ENCODE results near the gene WDR75.

- no peak for TF ChIP-seq FOXM1 (IDR thresholded peaks at IDR 0.05; ENCODE audit: borderline replicate concordance)
- no peak for TF ChIP-seq HDGF (IDR thresholded peaks at IDR 0.05; ENCODE audit: borderline replicate concordance)
- no peak for TF ChIP-seq TARDBP (IDR thresholded peaks at IDR 0.05)
- TF ChIP-seq SUZ12 (IDR thresholded peaks at IDR 0.05): no peak
- TF ChIP-seq, protein P1, sequence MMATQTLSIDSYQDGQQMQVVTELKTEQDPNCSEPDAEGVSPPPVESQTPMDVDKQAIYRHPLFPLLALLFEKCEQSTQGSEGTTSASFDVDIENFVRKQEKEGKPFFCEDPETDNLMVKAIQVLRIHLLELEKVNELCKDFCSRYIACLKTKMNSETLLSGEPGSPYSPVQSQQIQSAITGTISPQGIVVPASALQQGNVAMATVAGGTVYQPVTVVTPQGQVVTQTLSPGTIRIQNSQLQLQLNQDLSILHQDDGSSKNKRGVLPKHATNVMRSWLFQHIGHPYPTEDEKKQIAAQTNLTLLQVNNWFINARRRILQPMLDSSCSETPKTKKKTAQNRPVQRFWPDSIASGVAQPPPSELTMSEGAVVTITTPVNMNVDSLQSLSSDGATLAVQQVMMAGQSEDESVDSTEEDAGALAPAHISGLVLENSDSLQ (IDR thresholded peaks at IDR 0.05): no peak
- TF ChIP-seq LEF1 (IDR thresholded peaks at IDR 0.05; ENCODE audit: borderline replicate concordance): no peak
- TF ChIP-seq SP1 (IDR thresholded peaks at IDR 0.05): no peak
- TF ChIP-seq L3MBTL2 (conservative IDR thresholded peaks at IDR 0.05): no peak
- no peak for TF ChIP-seq NFRKB (IDR thresholded peaks at IDR 0.05)
- no peak for TF ChIP-seq FOXK2 (IDR thresholded peaks at IDR 0.05)
- TF ChIP-seq BHLHE40 (IDR thresholded peaks at IDR 0.05; ENCODE audit: borderline replicate concordance): no peak
- no peak for TF ChIP-seq CTBP1 (IDR thresholded peaks at IDR 0.05; ENCODE audit: borderline replicate concordance)
- no peak for TF ChIP-seq ARNT (IDR thresholded peaks at IDR 0.05)
- TF ChIP-seq FOXA1 (IDR thresholded peaks at IDR 0.05): no peak
Measured at GRCh38 chr2:189467593-189467992, 26.3 kb downstream of the WDR75 start.

Data from HEK293T (cell line).